BLaER1 treated with 17β-estradiol and CSF1 and Interleukin-3, amounts not matched to agents 10 nM and 100 nM (cell line): ENCODE measurements around the gene TIMM8A.

Experiments used
- H3K27ac ChIP-seq, 11 experiments: shearing (Covaris generic); formaldehyde crosslinking; 2 replicates each; pipeline ENCODE4 v1.8.1; 2022
- H3K27me3 ChIP-seq, 11 experiments: shearing (Covaris generic); formaldehyde crosslinking; 2 replicates each; pipeline ENCODE4 v1.8.1; 2022
- H3K36me3 ChIP-seq, 11 experiments: shearing (Covaris generic); formaldehyde crosslinking; 2 replicates each; pipeline ENCODE4 v1.8.1; 2022
- H3K4me1 ChIP-seq, 10 experiments: shearing (Covaris generic); formaldehyde crosslinking; 2 replicates each; pipeline ENCODE4 v1.8.1; 2022
- H3K4me2 ChIP-seq, 11 experiments: shearing (Covaris generic); formaldehyde crosslinking; 2 replicates each; pipeline ENCODE4 v1.8.1; 2022
- H3K4me3 ChIP-seq, 10 experiments: shearing (Covaris generic); formaldehyde crosslinking; 2 replicates each; pipeline ENCODE4 v1.8.1; 2022
- H3K9ac ChIP-seq, 11 experiments: shearing (Covaris generic); formaldehyde crosslinking; 2 replicates each; pipeline ENCODE4 v1.8.1; 2022
- H3K9me3 ChIP-seq, 11 experiments: shearing (Covaris generic); formaldehyde crosslinking; replicated peaks in 1 of 11; 2 replicates each; pipeline ENCODE4 v1.8.1; 2022
- H4K20me1 ChIP-seq, 11 experiments: shearing (Covaris generic); formaldehyde crosslinking; 2 replicates each; pipeline ENCODE4 v1.8.1; 2022
- Cebpa-rat ChIP-seq, 11 experiments: shearing (Covaris generic); IDR thresholded peaks; 2 replicates each; pipeline ENCODE4 v1.8.1; 2022

Gene TIMM8A

DNA sequence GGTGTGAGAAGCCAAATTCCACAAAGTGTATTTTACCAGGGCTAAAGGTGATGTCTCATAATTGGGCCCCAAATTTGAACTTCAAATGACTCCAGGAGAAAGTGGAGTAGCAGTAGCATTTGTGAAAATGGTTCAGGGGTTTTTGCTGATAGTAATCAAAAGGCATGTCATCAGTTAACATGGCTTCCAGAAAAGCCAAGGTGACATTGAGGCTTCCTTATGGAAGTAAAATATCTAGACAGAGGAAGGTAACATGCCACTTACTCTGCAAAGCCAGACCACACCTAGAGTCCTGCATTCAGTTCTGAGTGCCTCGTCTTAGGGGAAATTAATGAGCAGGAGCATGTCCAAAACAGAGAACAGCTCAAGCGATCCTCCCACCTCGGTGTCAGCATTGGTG lies 40.1 kb upstream of the TIMM8A start:
- Histone ChIP-seq H3K27ac (no peak overlapping the region), H3K9ac (no peak overlapping the region), H3K9me3 (peaks cover 0 to 7% (median 0%) of the 10 kb centered on the region in 11 experiments; a peak in 3 of 22 replicates)

DNA sequence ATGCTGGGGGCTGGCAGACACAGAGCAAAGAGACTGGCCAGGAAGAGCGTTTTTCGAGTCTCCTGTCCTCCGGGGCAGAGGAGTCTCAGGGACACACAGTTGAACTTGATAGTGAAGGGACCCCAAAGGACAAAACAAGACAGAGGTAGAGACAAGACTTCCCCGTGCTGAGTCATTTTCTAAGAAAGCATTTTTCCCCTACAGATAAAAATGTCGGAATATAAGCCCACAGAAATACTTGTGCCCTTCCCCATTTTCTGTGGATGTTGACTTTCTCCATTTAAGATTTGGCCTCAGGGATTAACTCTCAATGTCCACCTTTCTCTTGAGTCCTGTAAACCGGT lies 38.0 kb upstream of the TIMM8A start:
- peak overlapping the region; percentile 52 to 74 (median 66); a peak in 19 of 20 replicates for H3K4me3 ChIP-seq

More for the DNA sequence above, 40.1 kb upstream of the TIMM8A start:
- no peak overlapping the region for H3K4me2 ChIP-seq
- H3K36me3 ChIP-seq = peaks cover 6 to 23% (median 19%) of the 10 kb centered on the region in 11 experiments; a peak in 18 of 22 replicates
- no peaks in the 10 kb centered on the region for H3K27me3 ChIP-seq
- H3K4me3 ChIP-seq = no peak overlapping the region
- TF ChIP-seq Cebpa-rat (IDR thresholded peaks at IDR 0.05) = no peak
- H4K20me1 ChIP-seq = peaks cover 0 to 1% (median 0%) of the 10 kb centered on the region in 11 experiments; a peak in 1 of 22 replicates
- H3K4me1 ChIP-seq = peaks cover 44 to 61% (median 54%) of the 10 kb centered on the region in 10 experiments

DNA sequence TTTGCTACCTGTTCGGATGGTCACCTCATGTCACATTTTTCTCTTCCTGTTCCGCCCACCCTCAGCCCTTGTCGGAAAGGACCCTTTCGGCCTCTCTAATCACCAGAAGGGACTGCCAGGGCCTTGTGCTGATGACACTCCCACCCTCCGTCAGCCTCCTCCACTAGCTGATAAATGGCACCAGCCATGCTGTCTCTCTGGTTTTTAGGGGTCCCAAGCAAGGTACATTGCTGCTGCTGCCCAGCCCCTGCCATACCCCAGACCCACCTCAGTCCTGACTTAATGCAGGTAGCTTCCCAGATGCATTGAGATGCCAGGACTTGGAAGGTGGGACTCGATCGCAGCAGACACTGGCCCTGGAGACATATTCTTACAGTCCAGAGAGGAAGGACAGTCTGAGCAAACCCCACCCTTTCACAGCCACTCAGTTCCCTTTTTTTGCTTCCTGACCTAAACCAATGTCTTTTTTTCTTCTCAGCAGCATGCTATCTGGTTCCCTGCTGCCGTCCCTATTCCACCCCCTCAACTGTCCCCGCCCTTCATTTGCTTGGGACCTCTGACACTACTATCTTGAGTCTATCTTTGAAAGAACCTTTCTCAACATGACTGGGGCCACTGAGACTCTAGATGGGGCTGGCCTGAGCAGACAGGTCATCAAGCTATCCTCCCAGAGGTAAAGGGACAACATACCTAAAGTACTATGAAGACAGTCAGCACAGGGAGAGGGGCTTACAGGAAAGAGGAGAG lies 37.4 kb upstream of the TIMM8A start, which contains the start of gene BTK:
BTK (minus strand) TSS at position 397 of the 747 bp plus-strand sequence. CDS start 10,907 bp downstream, outside the sequence.
- Histone ChIP-seq H3K9me3 (peaks cover 0 to 6% (median 0%) of the 10 kb centered on the region in 11 experiments; a peak in 3 of 22 replicates), H3K9ac (peak within 1 kb of the TSS; percentile 78 to 87 (median 83)), H3K4me1 (peaks cover 49 to 61% (median 54%) of the 10 kb centered on the region in 10 experiments), H3K27me3 (no peaks in the 10 kb centered on the region), H3K36me3 (peaks cover 0 to 19% (median 0%) of the 10 kb centered on the region in 11 experiments; a peak in 6 of 22 replicates), H3K4me2 (peak within 1 kb of the TSS; percentile 75 to 92 (median 89)), H3K27ac (peak within 1 kb of the TSS; percentile 60 to 89 (median 81)), H3K4me3 (peak within 1 kb of the TSS; percentile 52 to 74 (median 66)), H4K20me1 (peaks cover 0 to 10% (median 0%) of the 10 kb centered on the region in 11 experiments; a peak in 3 of 22 replicates)
- no peak for TF ChIP-seq Cebpa-rat (IDR thresholded peaks at IDR 0.05)

More for the DNA sequence above, 38.0 kb upstream of the TIMM8A start:
- peak overlapping the region; percentile 66 to 87 (median 83); a peak in 21 of 22 replicates for H3K9ac ChIP-seq
- peak overlapping the region; percentile 75 to 92 (median 89) for H3K4me2 ChIP-seq
- H4K20me1 ChIP-seq = peaks cover 0 to 10% (median 0%) of the 10 kb centered on the region in 11 experiments; a peak in 3 of 22 replicates
- no peak for TF ChIP-seq Cebpa-rat (IDR thresholded peaks at IDR 0.05)
- peak overlapping the region; percentile 54 to 89 (median 81); a peak in 21 of 22 replicates for H3K27ac ChIP-seq
- H3K9me3 ChIP-seq = peaks cover 0 to 7% (median 0%) of the 10 kb centered on the region in 11 experiments; a peak in 3 of 22 replicates
- H3K27me3 ChIP-seq = no peaks in the 10 kb centered on the region
- peaks cover 0 to 17% (median under 1%) of the 10 kb centered on the region in 11 experiments; a peak in 8 of 22 replicates for H3K36me3 ChIP-seq
- H3K4me1 ChIP-seq = peaks cover 49 to 61% (median 54%) of the 10 kb centered on the region in 10 experiments

DNA sequence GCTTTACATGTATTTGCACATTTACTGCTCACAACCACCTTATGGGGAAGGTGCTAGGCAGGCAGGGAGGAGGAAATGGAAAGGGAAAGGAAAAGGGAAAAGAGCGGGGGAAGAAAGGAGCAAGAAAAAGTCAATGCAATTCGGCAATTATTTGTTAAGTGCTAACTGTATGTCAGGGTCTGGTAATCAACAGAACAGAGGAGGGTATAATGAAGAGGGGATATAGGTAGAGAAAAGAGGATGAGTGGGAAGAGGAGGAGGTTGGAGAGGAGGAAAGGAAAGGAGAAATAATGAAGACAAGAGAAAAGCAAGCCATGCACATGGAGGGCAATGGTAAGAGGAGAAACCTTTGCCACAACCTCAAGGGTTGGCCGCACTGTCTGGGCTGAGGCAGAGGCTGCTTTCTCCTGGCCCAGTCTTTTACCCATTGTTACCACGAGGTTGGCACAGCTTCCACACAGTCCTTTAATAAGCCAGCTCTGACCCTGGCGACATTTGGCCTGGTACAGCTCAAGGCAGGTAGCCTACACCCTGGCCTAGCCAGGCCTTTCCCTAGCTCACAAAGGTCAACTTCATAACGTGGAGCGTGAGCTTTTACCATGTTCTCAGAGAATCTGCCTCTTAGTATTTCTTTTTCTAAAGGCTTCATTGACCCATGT lies 36.6 kb upstream of the TIMM8A start:
- H3K27me3 ChIP-seq = no peaks in the 10 kb centered on the region
- TF ChIP-seq Cebpa-rat (IDR thresholded peaks at IDR 0.05) = no peak
- H3K9ac ChIP-seq = peak overlapping the region; percentile 78 to 87 (median 83)

DNA sequence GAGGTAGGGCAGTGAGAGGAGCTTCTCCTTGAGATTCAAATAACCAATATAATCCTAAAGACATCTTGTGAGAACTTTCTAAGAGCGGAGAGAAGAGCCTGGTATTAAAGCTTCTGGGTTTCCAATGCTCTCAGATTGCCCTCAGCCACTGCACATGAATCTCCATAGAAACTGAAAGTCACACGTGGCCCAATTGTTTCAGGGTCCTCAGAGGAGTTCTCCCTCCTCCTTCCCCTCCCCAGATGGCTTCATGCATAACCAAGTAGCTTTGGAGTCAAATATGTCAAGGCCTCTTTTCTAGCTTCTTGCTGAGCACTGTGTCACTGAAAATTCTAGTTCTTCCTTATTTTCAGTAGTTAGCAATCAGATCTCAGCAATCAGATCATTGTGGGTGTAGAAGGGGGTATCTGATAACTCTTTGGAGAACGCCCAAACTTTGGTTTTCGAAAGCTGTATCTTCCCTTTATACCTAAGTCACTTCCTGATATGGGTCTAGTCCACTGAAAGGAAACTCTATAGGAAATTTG lies 35.2 kb upstream of the TIMM8A start:
- Histone ChIP-seq H3K4me2 (peak overlapping the region; percentile 75 to 92 (median 89)), H3K36me3 (peaks cover 0 to 40% (median 11%) of the 10 kb centered on the region in 11 experiments; a peak in 12 of 22 replicates), H3K27ac (peak overlapping the region; percentile 6 to 89 (median 81); a peak in 20 of 22 replicates), H4K20me1 (peaks cover 0 to 10% (median 0%) of the 10 kb centered on the region in 11 experiments; a peak in 3 of 22 replicates), H3K4me1 (peaks cover 48 to 64% (median 56%) of the 10 kb centered on the region in 10 experiments), H3K9me3 (peaks cover 0 to 5% (median 0%) of the 10 kb centered on the region in 11 experiments; a peak in 1 of 22 replicates), H3K27me3 (no peaks in the 10 kb centered on the region), H3K9ac (peak overlapping the region; percentile 47 to 87 (median 83); a peak in 21 of 22 replicates), H3K4me3 (peak overlapping the region; percentile 52 to 74 (median 66); a peak in 19 of 20 replicates)
- no peak for TF ChIP-seq Cebpa-rat (IDR thresholded peaks at IDR 0.05)

More for the DNA sequence above, 36.6 kb upstream of the TIMM8A start:
- peak overlapping the region; percentile 60 to 89 (median 81) for H3K27ac ChIP-seq
- peak overlapping the region; percentile 52 to 74 (median 66) for H3K4me3 ChIP-seq
- H3K4me2 ChIP-seq = peak overlapping the region; percentile 75 to 92 (median 89)
- H4K20me1 ChIP-seq = peaks cover 0 to 10% (median 0%) of the 10 kb centered on the region in 11 experiments; a peak in 3 of 22 replicates
- H3K36me3 ChIP-seq = peaks cover 0 to 26% (median under 1%) of the 10 kb centered on the region in 11 experiments; a peak in 8 of 22 replicates
- H3K4me1 ChIP-seq = peaks cover 49 to 60% (median 51%) of the 10 kb centered on the region in 10 experiments
- no peaks in the 10 kb centered on the region for H3K9me3 ChIP-seq

DNA sequence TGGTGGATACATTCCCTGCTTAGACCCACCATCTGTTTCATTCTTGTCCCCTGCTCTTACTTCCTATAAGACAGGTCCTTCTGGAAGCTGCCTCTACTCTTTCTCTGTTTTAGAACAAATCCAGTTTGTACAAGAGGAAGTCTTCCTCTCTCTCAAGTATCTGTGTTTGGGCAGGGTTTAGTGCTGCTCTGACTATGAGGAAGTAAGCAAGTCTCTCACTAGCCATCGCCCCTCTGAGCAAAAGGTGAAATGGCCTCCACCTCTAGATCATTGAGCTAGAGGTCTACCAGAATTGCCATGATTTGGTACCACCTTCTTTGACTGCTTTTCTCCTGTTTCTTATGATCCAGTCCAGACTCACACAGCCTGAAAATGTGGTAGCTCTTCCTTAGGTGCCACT lies 29.0 kb upstream of the TIMM8A start:
- Histone ChIP-seq H3K9me3 (peaks cover 0 to 5% (median 0%) of the 10 kb centered on the region in 11 experiments; a peak in 4 of 22 replicates), H3K36me3 (peaks cover 29 to 84% (median 44%) of the 10 kb centered on the region in 11 experiments), H3K4me1 (peaks cover 25 to 66% (median 56%) of the 10 kb centered on the region in 10 experiments), H3K27me3 (no peaks in the 10 kb centered on the region), H3K4me2 (peak overlapping the region; percentile 18 to 73 (median 54)), H3K9ac (no peak overlapping the region), H4K20me1 (peaks cover 0 to 6% (median 0%) of the 10 kb centered on the region in 11 experiments; a peak in 4 of 22 replicates), H3K27ac (peak overlapping the region in 5 of 11 experiments; percentile 6 to 31 (median 12); a peak in 8 of 22 replicates), H3K4me3 (no peak overlapping the region)
- TF ChIP-seq Cebpa-rat (IDR thresholded peaks at IDR 0.05) = no peak

DNA sequence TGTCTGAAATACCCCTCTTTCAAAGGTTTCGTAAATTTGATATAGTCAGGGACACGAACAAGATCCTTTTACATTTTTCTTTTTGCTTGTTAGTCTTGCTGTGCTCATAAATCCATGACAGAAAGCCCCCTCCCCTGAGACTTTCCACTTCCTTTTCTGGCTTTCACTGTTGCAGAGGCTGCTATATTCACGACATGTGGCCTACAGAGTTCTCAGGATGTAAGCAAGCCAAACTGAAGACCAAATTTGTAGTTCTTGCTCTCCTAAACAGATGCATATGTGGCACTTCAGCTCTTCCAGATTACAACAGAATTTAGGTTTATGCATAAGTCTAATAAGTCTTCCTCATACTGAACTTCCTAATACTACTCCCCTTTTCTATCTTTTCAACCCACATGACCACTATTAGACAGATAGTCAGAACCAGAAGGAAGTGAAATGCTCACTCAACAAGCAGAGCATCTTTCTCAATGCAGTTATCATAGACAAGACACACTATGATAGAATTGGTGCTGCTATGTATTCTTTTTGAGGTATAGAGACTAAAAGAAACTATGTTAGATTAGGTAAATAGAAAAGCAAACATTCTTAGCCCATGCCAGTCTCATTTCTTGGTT lies 22.5 kb upstream of the TIMM8A start:
- H3K4me1 ChIP-seq = peaks cover 32 to 74% (median 66%) of the 10 kb centered on the region in 10 experiments

More for the DNA sequence above, 22.5 kb upstream of the TIMM8A start:
- H3K4me3 ChIP-seq = peak overlapping the region in 7 of 10 experiments; percentile 3 to 47 (median 35); a peak in 7 of 20 replicates
- H3K27me3 ChIP-seq = no peaks in the 10 kb centered on the region
- H3K9ac ChIP-seq = peak overlapping the region in 9 of 11 experiments; percentile 1 to 75 (median 52); a peak in 15 of 22 replicates
- peaks cover 49 to 84% (median 57%) of the 10 kb centered on the region in 11 experiments for H3K36me3 ChIP-seq
- H4K20me1 ChIP-seq = peaks cover 0 to 6% (median 0%) of the 10 kb centered on the region in 11 experiments; a peak in 2 of 22 replicates
- peaks cover 0 to 4% (median 0%) of the 10 kb centered on the region in 11 experiments; a peak in 5 of 22 replicates for H3K9me3 ChIP-seq
- peak overlapping the region; percentile 61 to 89 (median 81) for H3K4me2 ChIP-seq
- TF ChIP-seq Cebpa-rat (IDR thresholded peaks at IDR 0.05) = peak in 2 of 11 experiments; percentile 57 to 75; a peak in 3 of 22 replicates
- peak overlapping the region in 10 of 11 experiments; percentile 23 to 87 (median 72); a peak in 19 of 22 replicates for H3K27ac ChIP-seq
